Subcutaneous adipose tissue (tissue), 4 donors: ENCODE measurements around the gene DDX31. TPM values are rescaled to one million over a fixed set of nuclear protein-coding genes. Genes with fewer than 3 reads are reported as not detected.

ENCODE experiments used
- CTCF ChIP-seq: fragments of 450-650 bp; IDR thresholded peaks from one replicate; pipeline ENCODE4 v1.5.1; 2016; ENCODE audit warnings: low read depth, mild to moderate bottlenecking, control low read depth, antibody characterized with exemption, moderate library complexity
- total RNA-seq, 4 donors: library from RNA; depleted of rRNA; stranded (reverse); fragments of >200 nt; gene quantifications; one replicate each; pipeline ENCODE4 v1.1.0, GENCODE V29; 2016

The DDX31 gene
- total RNA-seq, 4 donors from 2014 or later: 8.5 to 15.7 (median 10.8) TPM

GRCh38 chr9:132614324-132614723, 55.5 kb downstream of the DDX31 start:
- TF ChIP-seq CTCF: no peak

- no peak for TF ChIP-seq CTCF
These were observed 59.1 kb downstream of the DDX31 start for GRCh38 chr9:132610661-132611060.

GRCh38 chr9:132609829-132610228, 60.0 kb downstream of the DDX31 start:
- TF ChIP-seq CTCF: no peak

GRCh38 chr9:132609184-132609583, 60.6 kb downstream of the DDX31 start:
- TF ChIP-seq CTCF: no peak

- no peak for TF ChIP-seq CTCF
These were observed 63.7 kb downstream of the DDX31 start for GRCh38 chr9:132606066-132606465.

- no peak for TF ChIP-seq CTCF
These were observed 64.4 kb downstream of the DDX31 start for GRCh38 chr9:132605387-132605786.

GRCh38 chr9:132602207-132602606, 67.6 kb downstream of the DDX31 start:
- no peak for TF ChIP-seq CTCF
